Lower leg skin (tissue), 4 donors: ENCODE results near the gene SMIM9. TPM values are rescaled to one million over a fixed set of nuclear protein-coding genes. Genes with fewer than 3 reads are reported as not detected.
"Not testable (repeated sequence)": the region's sequence is repeated elsewhere in the genome, so short reads cannot be mapped to it uniquely, and the experiment has no call there.

Experiments
- DNase-seq, 2 donors: peaks; one replicate each; pipeline ENCODE4 v3.0.0-alpha.2; 2019; ENCODE audit warnings: low spot score in 2 of 2
- H3K4me3 ChIP-seq: fragments of 200-600 bp; sonication (generic); 2 replicates; pipeline ENCODE4 v1.5.1; 2017; ENCODE audit warnings: mild to moderate bottlenecking, low read depth; ENCODE audit not compliant: poor library complexity, severe bottlenecking
- CTCF ChIP-seq, 3 donors: fragments of 450-650 bp; IDR thresholded peaks; one replicate each; pipeline ENCODE4 v1.5.1; 2016; ENCODE audit warnings: antibody characterized with exemption in 3 of 3, mild to moderate bottlenecking in 3 of 3, moderate library complexity in 2 of 3
- POLR2A ChIP-seq, 2 donors: fragments of 450-650 bp; IDR thresholded peaks; one replicate each; pipeline ENCODE4 v1.6.1; 2016 to 2017; ENCODE audit warnings: antibody characterized with exemption in 2 of 2, mild to moderate bottlenecking in 1 of 2, moderate library complexity in 1 of 2
- WGBS, 2 donors: methylation state at CpG; one replicate each; pipeline ENCODE4 v1.1.5; 2018; 5-methylcytosine and 5-hydroxymethylcytosine counted together
- intact Hi-C: fragments of 100-400 bp; cut with DNase I; formaldehyde crosslinking; loops from one replicate; pipeline ENCODE4 v1.15.0; 2023; ENCODE audit warnings: low total_unique reads
- total RNA-seq, 4 donors: library from RNA; depleted of rRNA; stranded (reverse); fragments of >200 nt; gene quantifications; one replicate each; pipeline ENCODE4 v1.1.0, GENCODE V29; 2016

SMIM9 gene
- total RNA-seq, result not detected

GRCh38 chrX:154834562-154834961, at the start of gene SMIM9:
SMIM9 (minus strand) TSS chrX:154834662; CDS start chrX:154830856, 3,806 bp downstream.
- intact Hi-C loops, result no loop called here
- WGBS, 2 donors, result 73 to 86% methylated on average over 3 of the region's 3 CpGs
- TF ChIP-seq CTCF (IDR thresholded peaks at IDR 0.05) (no peak), POLR2A (IDR thresholded peaks at IDR 0.05) (no peak)
- H3K4me3 ChIP-seq, result no peak within 1 kb of the TSS
- DNase-seq, result no peak

GRCh38 chrX:154884069-154884468, 49.6 kb upstream of the SMIM9 start:
- H3K4me3 ChIP-seq, DNase-seq, intact Hi-C loops: not testable (repeated sequence)
- no CpG with 5 or more reads among the region's 8 CpGs for whole genome bisulfite sequencing, 2 donors

DNA sequence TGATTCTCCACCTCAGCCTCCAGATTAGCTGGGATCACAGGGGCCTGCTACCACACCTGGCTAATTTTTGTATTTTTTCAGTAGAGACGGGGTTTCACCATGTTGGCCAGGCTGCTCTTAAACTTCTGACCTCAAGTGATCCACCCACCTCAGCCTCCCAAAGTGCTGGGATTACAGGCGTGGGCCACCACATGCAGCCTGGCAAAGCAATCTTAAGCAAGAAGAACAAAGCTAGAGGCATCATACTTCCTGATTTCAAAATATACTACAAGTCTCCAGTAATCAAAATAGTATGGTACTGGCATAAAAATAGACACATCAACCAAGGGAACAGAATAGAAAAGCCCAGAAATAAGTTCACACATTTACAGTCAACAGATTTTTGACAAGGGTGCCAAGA, 38.9 kb upstream of the SMIM9 start:
- no peak overlapping the region for H3K4me3 ChIP-seq
- 62 to 69% methylated on average over 2 of the region's 2 CpGs for WGBS, 2 donors
- intact Hi-C loops, result no loop called here

GRCh38 chrX:154868522-154868921, 34.1 kb upstream of the SMIM9 start:
- not testable (repeated sequence) for H3K4me3 ChIP-seq, DNase-seq
- intact Hi-C loops, result loop anchor here (5.0 kb wide), 1 partner anchor 179 kb away; no protein-coding TSS in a partner anchor

More for the DNA sequence above, 38.9 kb upstream of the SMIM9 start:
- no peak for DNase-seq
- TF ChIP-seq POLR2A (IDR thresholded peaks at IDR 0.05), result no peak
- no peak for TF ChIP-seq CTCF (IDR thresholded peaks at IDR 0.05)

DNA sequence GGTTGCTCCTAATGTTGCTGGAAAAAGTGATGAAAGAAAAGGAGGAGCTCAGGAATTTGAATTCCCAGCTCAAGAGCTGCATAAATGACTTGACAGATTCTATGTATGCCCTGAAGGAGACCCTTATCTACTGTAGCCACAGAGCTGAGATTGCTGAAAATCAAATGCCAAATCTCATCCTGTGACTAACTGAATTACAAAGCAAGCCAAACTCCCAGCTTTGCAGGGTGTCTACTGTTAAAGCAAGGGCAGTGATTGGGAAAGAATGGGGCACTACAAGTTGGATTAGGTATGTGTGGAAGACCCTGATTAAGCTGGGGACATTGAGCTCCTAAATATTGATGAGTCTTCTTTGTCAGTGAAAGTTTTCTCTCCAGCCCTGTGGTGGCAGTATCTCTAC, 20.8 kb upstream of the SMIM9 start:
- TF ChIP-seq CTCF (IDR thresholded peaks at IDR 0.05) (no peak), POLR2A (IDR thresholded peaks at IDR 0.05) (no peak)
- H3K4me3 ChIP-seq, result no peak overlapping the region
- intact Hi-C loops, result no loop called here
- DNase-seq, result no peak

DNA sequence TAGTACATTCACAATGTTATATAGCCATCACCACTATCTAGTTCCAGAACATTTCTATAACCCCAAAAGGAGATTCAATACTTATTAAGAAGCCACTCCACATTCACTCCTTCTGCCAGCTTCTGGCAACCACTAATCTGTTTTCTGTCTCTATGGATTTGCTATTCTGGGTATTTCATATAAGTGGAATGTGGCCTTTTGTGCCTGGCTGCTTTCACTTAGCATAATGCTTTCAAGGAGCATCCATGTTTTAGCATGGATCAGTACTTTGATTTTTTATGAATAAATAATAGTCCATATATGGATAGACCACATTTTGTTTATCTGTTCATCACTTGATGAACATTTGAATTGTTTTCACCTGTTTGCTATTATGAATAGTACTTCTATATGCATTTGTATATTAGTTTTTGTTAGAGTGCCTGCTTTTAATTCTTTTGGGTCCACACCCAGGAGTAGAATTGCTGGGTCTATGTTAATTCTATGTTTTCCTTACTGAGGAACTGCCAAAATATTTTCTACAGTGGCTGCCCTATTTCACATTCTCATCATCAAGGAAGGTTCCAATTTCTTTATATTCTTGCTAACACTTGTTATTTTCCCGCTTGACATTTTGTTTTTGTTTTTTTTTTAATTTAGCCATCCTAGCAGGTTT, 16.6 kb upstream of the SMIM9 start:
- intact Hi-C loops, result no loop called here
- WGBS, 2 donors, result 77 to 95% methylated on average over 1 of the region's 1 CpG
- TF ChIP-seq POLR2A (IDR thresholded peaks at IDR 0.05), result no peak
- no peak for TF ChIP-seq CTCF (IDR thresholded peaks at IDR 0.05)

GRCh38 chrX:154840856-154841255, 6.4 kb upstream of the SMIM9 start:
- DNase-seq, result no peak
- 75 to 86% methylated on average over 2 of the region's 2 CpGs for WGBS, 2 donors
- H3K4me3 ChIP-seq, result no peak overlapping the region
- TF ChIP-seq POLR2A (IDR thresholded peaks at IDR 0.05), result no peak
- peak in 1 of 3 donors; percentile 25 for TF ChIP-seq CTCF (IDR thresholded peaks at IDR 0.05)
- intact Hi-C loops, result no loop called here

More for the DNA sequence above, 16.6 kb upstream of the SMIM9 start:
- no peak for DNase-seq
- H3K4me3 ChIP-seq, result no peak overlapping the region
